ENCODE measurements around the gene SYK.
A peak's percentile ranks its signal among the peaks of the same experiment; 100 is the strongest.

Gene SYK

GRCh38 chr9:90821697-90822096, 20.1 kb downstream of the SYK start:
- no peak for DNase-seq

- DNase-seq, result no peak
These were observed 21.2 kb downstream of the SYK start for GRCh38 chr9:90822866-90823265.

- DNase-seq, result no peak
These were observed 24.0 kb downstream of the SYK start for GRCh38 chr9:90825586-90825985.

GRCh38 chr9:90826326-90827020, 24.9 kb downstream of the SYK start:
- DNase-seq, result no peak

- no peak for DNase-seq
These were observed 25.7 kb downstream of the SYK start for GRCh38 chr9:90827181-90827871.

- DNase-seq, result no peak
These were observed 28.4 kb downstream of the SYK start for GRCh38 chr9:90830051-90830450.

- DNase-seq, result no peak
These were observed 29.4 kb downstream of the SYK start for GRCh38 chr9:90830977-90831376.

- no peak for DNase-seq
These were observed 30.6 kb downstream of the SYK start for GRCh38 chr9:90832261-90832660.

- DNase-seq, result no peak
These were observed 33.4 kb downstream of the SYK start for GRCh38 chr9:90834828-90835595.

GRCh38 chr9:90836411-90837080, 34.9 kb downstream of the SYK start:
- DNase-seq, result no peak

GRCh38 chr9:90838098-90838497, 36.5 kb downstream of the SYK start:
- DNase-seq, result no peak

- no peak for DNase-seq
These were observed 37.0 kb downstream of the SYK start for GRCh38 chr9:90838581-90839154.

- no peak for DNase-seq
These were observed 37.6 kb downstream of the SYK start for GRCh38 chr9:90839183-90839728.

- DNase-seq, result no peak
These were observed 39.1 kb downstream of the SYK start for GRCh38 chr9:90840696-90841095.

GRCh38 chr9:90841213-90841612, 39.6 kb downstream of the SYK start:
- no peak for DNase-seq

GRCh38 chr9:90841615-90842014, 40.0 kb downstream of the SYK start:
- DNase-seq, result no peak

- no peak for DNase-seq
These were observed 40.7 kb downstream of the SYK start for GRCh38 chr9:90842176-90842777.

- DNase-seq, result peak in 1 of 56 donors; percentile 6
These were observed 41.4 kb downstream of the SYK start for GRCh38 chr9:90842996-90843395.

- no peak for DNase-seq
These were observed 41.9 kb downstream of the SYK start for GRCh38 chr9:90843525-90843924.

GRCh38 chr9:90844326-90844725, 42.7 kb downstream of the SYK start:
- no peak for DNase-seq
